Breast epithelium (tissue), 3 donors: ENCODE data around the gene FBXW12.

Experiments used
- CTCF ChIP-seq, 3 donors: fragments of 450-650 bp; IDR thresholded peaks; one replicate each; pipeline ENCODE4 v1.5.1; 2016 to 2017; ENCODE audit warnings: antibody characterized with exemption in 3 of 3, mild to moderate bottlenecking in 3 of 3, moderate library complexity in 3 of 3
- POLR2A ChIP-seq: fragments of 450-650 bp; IDR thresholded peaks from one replicate; pipeline ENCODE4 v1.6.1; 2016; ENCODE audit warnings: antibody characterized with exemption, mild to moderate bottlenecking, moderate library complexity
- POLR2AphosphoS5 ChIP-seq, 3 donors: sonication (generic); formaldehyde crosslinking; IDR thresholded peaks; one replicate each; pipeline ENCODE4 v1.6.1; 2017; ENCODE audit warnings: antibody characterized with exemption in 3 of 3

DNA sequence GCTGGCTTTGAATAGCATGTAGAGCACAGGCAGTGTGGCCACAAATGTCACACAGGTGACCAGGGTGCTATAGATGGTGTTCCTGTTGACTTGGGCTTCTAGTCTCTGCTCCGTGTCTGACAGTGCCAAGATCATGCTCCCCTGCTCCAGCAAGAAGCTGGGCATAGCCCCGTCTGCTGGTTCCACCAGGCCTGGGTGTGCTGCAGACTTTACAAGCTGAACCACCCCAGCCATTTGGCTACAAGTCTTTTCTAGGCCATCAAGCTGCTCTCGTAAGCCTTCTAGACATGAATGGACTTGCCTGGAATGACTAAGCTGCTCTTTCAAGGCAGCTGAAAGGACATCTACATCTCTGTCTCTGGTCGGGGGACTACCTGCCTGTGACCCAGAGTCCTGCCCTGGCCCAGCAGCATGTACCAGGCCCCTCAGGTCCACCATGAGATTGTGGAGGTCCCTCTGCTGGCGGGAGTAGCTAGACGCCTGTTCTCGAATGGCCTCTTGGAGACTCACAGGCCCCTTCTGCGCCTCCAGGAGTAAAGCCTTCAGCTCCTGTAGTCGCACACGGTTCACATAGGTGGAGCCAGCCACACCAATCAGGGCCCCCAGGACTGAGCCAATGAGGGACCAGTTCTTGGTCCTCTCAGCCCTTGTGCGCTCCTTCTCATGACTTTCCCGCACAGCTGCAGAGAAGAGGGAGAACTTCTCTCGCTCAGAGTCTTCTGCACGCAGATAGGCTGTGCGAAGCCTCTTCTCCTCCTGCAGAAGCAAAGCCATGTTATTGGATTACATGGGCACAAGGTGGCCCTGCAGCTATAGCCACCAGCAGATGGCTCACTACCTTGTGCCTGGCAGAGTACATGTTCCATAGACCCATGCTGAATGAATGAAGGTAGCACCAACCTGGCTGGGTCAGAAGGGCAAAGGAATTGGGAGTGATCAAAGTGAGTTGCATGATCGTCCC is 60.7 kb downstream of the FBXW12 start:
- TF ChIP-seq POLR2AphosphoS5 (IDR thresholded peaks at IDR 0.05) (no peak), POLR2A (no peak), CTCF (IDR thresholded peaks at IDR 0.05) (no peak)
